Activated CD4-positive, CD25-positive, alpha-beta regulatory T cell (primary cell): ENCODE measurements around the gene TBC1D16.
"Not testable (repeated sequence)": the region's sequence is repeated elsewhere in the genome, so short reads cannot be mapped to it uniquely, and the experiment has no call there.

ENCODE experiments used
- DNase-seq, 4 experiments: peaks; one replicate each; lab custom pipeline; 2025; lab: John Stamatoyannopoulos, UW

The TBC1D16 gene

GRCh38 chr17:79913896-79914812, 121.5 kb downstream of the TBC1D16 start:
- no peak for DNase-seq

GRCh38 chr17:79913451-79913850, 122.2 kb downstream of the TBC1D16 start:
- no peak for DNase-seq

GRCh38 chr17:79912552-79913330, 122.9 kb downstream of the TBC1D16 start:
- DNase-seq: no peak

- DNase-seq: no peak
These were observed 124.0 kb downstream of the TBC1D16 start for GRCh38 chr17:79911430-79912399.

- DNase-seq: no peak
These were observed 124.7 kb downstream of the TBC1D16 start for GRCh38 chr17:79910985-79911361.

GRCh38 chr17:79909121-79909520, 126.6 kb downstream of the TBC1D16 start:
- DNase-seq: no peak

- no peak for DNase-seq
These were observed 127.8 kb downstream of the TBC1D16 start for GRCh38 chr17:79907850-79908249.

- no peak for DNase-seq
These were observed 128.4 kb downstream of the TBC1D16 start for GRCh38 chr17:79907217-79907715.

- no peak for DNase-seq
These were observed 129.8 kb downstream of the TBC1D16 start for GRCh38 chr17:79905832-79906231.

GRCh38 chr17:79904865-79905264, 130.8 kb downstream of the TBC1D16 start:
- DNase-seq: no peak

GRCh38 chr17:79902146-79902791, 133.4 kb downstream of the TBC1D16 start:
- no peak for DNase-seq

GRCh38 chr17:79901131-79901530, 134.5 kb downstream of the TBC1D16 start:
- no peak for DNase-seq

GRCh38 chr17:79899584-79899983, 136.1 kb downstream of the TBC1D16 start:
- DNase-seq: no peak

- DNase-seq: no peak
These were observed 138.2 kb downstream of the TBC1D16 start for GRCh38 chr17:79897243-79898063.

GRCh38 chr17:79893457-79893856, 142.2 kb downstream of the TBC1D16 start:
- not testable (repeated sequence) for DNase-seq

- DNase-seq: no peak
These were observed 143.0 kb downstream of the TBC1D16 start for GRCh38 chr17:79892457-79893241.

GRCh38 chr17:79891113-79891730, 144.4 kb downstream of the TBC1D16 start:
- DNase-seq: no peak

- no peak for DNase-seq
These were observed 145.0 kb downstream of the TBC1D16 start for GRCh38 chr17:79890706-79891105.
